HepG2 (cell line): ENCODE results near the gene LCORL. TPM values are rescaled to one million over a fixed set of nuclear protein-coding genes. Genes with fewer than 3 reads are reported as not detected.

Experiments
- ATAC-seq: fragments of 200-7000 bp; cut with Tn5 transposase; 3 replicates; pipeline ENCODE4 v1.9.1; 2020; ENCODE audit warnings: mild to moderate bottlenecking, moderate library complexity
- BruUV-seq: library from RNA; stranded (reverse); fragments of 400-500 nt; replicated peaks from 2 replicates; lab custom pipeline; 2021; lab: Mats Ljungman, UMichigan
- CTCF ChIA-PET: fragments of 300-600 bp; formaldehyde crosslinking; extraction: SDS; loops from one replicate; lab custom pipeline; 2021; ENCODE audit warnings: low total read pairs, inconsistent platforms, low intra/inter-chr PET ratio; lab: Yijun Ruan, JAX
- POLR2A ChIA-PET: fragments of 350-600 bp; sonication (Branson Sonifier 250); formaldehyde crosslinking; loops from one replicate; lab custom pipeline; 2020; ENCODE audit warnings: antibody characterized with exemption, inconsistent platforms; lab: Yijun Ruan, JAX
- DNase-seq: peaks from one replicate; pipeline ENCODE4 v3.0.0-alpha.2; 2015; ENCODE audit warnings: low spot score
- FAIRE-seq: peaks from 3 replicates; lab custom pipeline; 2011; peaks lifted over from hg19 to GRCh38; lab: Jason Lieb, UNC
- H2AFZ ChIP-seq: one replicate; pipeline ENCODE4 v1.6.1; 2011; ENCODE audit warnings: low read length, inconsistent platforms
- H3K27ac ChIP-seq: fragments of 300-600 bp; 3 replicates; pipeline ENCODE4 v1.8.0; 2011; ENCODE audit warnings: mixed run types, mild to moderate bottlenecking, mixed read lengths, low read length, inconsistent platforms; ENCODE audit not compliant: insufficient read depth; ENCODE audit errors: extremely low read length
- H3K27me3 ChIP-seq, 2 experiments: fragments of 200-600 bp in 1 of 2; 2 replicates in 1 of 2; 3 replicates in 1 of 2; pipeline versions ENCODE4 v1.6.0 to v1.8.0; 2011; ENCODE audit warnings: low read length in 2 of 2, mild to moderate bottlenecking in 2 of 2, moderate library complexity in 2 of 2, inconsistent platforms in 1 of 2; ENCODE audit not compliant: insufficient read depth in 2 of 2, control insufficient read depth in 1 of 2
- H3K36me3 ChIP-seq, 2 experiments: fragments of 200-600 bp in 1 of 2; replicated peaks in 1 of 2; 2 replicates in 1 of 2; 3 replicates in 1 of 2; pipeline versions ENCODE4 v1.5.1 to v1.8.0; 2011; ENCODE audit warnings: low read length in 2 of 2, inconsistent platforms in 1 of 2; ENCODE audit not compliant: insufficient read depth in 2 of 2, control insufficient read depth in 1 of 2
- H3K4me1 ChIP-seq: 2 replicates; pipeline ENCODE4 v1.5.1; 2012; ENCODE audit warnings: low read length, inconsistent platforms; ENCODE audit not compliant: insufficient read depth
- H3K4me2 ChIP-seq: 2 replicates; pipeline ENCODE4 v1.6.0; 2011; ENCODE audit warnings: low read depth, low read length, inconsistent platforms
- H3K4me3 ChIP-seq, 3 experiments: fragments of 200-600 bp in 1 of 3; sonication (generic), shearing (Covaris generic) in 1 of 3; replicated peaks in 1 of 3; 2 replicates each; pipeline ENCODE4 v1.5.1; 2011 to 2016; ENCODE audit warnings: low read length in 3 of 3, inconsistent platforms in 2 of 3, low read depth in 2 of 3, mild to moderate bottlenecking in 2 of 3, control low read depth in 1 of 3, mixed read lengths in 1 of 3; ENCODE audit not compliant: insufficient read depth in 1 of 3
- H3K79me2 ChIP-seq: one replicate; pipeline ENCODE4 v1.6.1; 2011; ENCODE audit warnings: low read length, inconsistent platforms; ENCODE audit not compliant: insufficient read depth
- H3K9ac ChIP-seq: 2 replicates; pipeline ENCODE4 v1.6.0; 2011; ENCODE audit warnings: mild to moderate bottlenecking, low read depth, low read length, inconsistent platforms; ENCODE audit not compliant: insufficient read depth
- H3K9me3 ChIP-seq: 2 replicates; pipeline ENCODE4 v1.5.1; 2012; ENCODE audit warnings: mild to moderate bottlenecking, low read length
- H4K20me1 ChIP-seq: 2 replicates; pipeline ENCODE4 v1.6.0; 2011; ENCODE audit warnings: inconsistent platforms, mild to moderate bottlenecking, low read length, moderate library complexity; ENCODE audit not compliant: insufficient read depth
- CBX5 ChIP-seq: sonication (generic); formaldehyde crosslinking; IDR thresholded peaks from 2 replicates; pipeline ENCODE4 v1.4.0; 2020; ENCODE audit warnings: missing genetic modification reagents, borderline replicate concordance
- ZNF790 ChIP-seq: sonication (generic); formaldehyde crosslinking; IDR thresholded peaks from 2 replicates; pipeline ENCODE4 v1.8.0; 2022; ENCODE audit warnings: missing genetic modification reagents, mild to moderate bottlenecking, borderline replicate concordance
- WGBS: methylation state at CpG from one replicate; pipeline ENCODE4 v1.1.6; 2017; ENCODE audit warnings: low lambda C conversion rate; 5-methylcytosine and 5-hydroxymethylcytosine counted together
- in situ Hi-C: cut with HindIII; loops from 2 replicates; pipeline ENCODE4 v1.10.0; 2017; ENCODE audit warnings: low pct_unique_long_range_greater_than_20kb; ENCODE audit not compliant: extremely low pct_ligation_motif_present
- intact Hi-C: fragments of 100-400 bp; cut with micrococcal nuclease; formaldehyde crosslinking; loops from one replicate; pipeline ENCODE4 v1.10.0; 2022; ENCODE audit not compliant: unreplicated experiment
- polyA plus RNA-seq, 8 experiments: library from polyadenylated mRNA; depleted of rRNA in 3 of 8; stranded (reverse) in 7 of 8; unstranded in 1 of 8; fragments of >200 nt; fragmentation: Illumina TruSeq in 4 of 8; extraction: Trizol in 4 of 8; gene quantifications; 2 replicates each; pipeline versions ENCODE4 v1.2.1 to v1.2.3, GENCODE V29; 2011 to 2016; ENCODE audit warnings: low read depth in 4 of 8, missing spikeins in 1 of 8, mixed read lengths in 1 of 8; ENCODE audit not compliant: insufficient read depth in 1 of 8
- total RNA-seq, 5 experiments: library from RNA; depleted of rRNA; stranded (reverse); fragments of >200 nt; fragmentation: Illumina TruSeq; extraction: Trizol; gene quantifications; 2 replicates each; pipeline ENCODE4 v1.2.3, GENCODE V29; 2016; ENCODE audit warnings: low read depth in 1 of 5
- TF ChIP-seq, protein P1 (sequence below), 2 experiments: fragments of 450-650 bp in 1 of 2; sonication (generic) in 1 of 2; formaldehyde crosslinking in 1 of 2; IDR thresholded peaks; 2 replicates each; pipeline versions ENCODE4 v1.6.1 to v1.8.0; 2016 to 2022; ENCODE audit warnings: antibody characterized with exemption in 1 of 2, mild to moderate bottlenecking in 1 of 2, missing genetic modification reagents in 1 of 2

Gene LCORL
- total and polyA plus RNA-seq, 2 of the 13 experiments (the other 11 are each of a cell fraction or from before 2014, with no cell fraction given), result 5.3 to 14.5 TPM

DNA sequence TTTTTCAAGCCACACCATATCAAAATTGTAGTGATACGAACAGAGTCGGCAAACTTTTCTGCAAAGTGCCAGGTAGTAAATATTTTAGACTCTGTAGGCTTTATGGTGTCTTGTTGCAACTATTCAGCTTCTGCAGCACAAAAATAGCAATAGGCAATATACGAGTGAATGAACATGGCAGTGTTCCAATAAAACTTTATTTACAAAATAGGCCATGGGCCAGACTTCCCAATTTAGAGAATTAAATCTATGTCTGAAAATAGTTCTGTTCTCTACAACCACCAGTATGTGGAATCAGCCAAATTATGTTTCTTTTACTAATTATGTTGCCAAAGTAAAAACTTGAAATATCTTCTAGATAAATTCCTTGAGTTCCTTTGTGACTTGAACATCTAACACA, 154.3 kb downstream of the LCORL start:
- no peaks in the 10 kb centered on the region for H3K79me2 ChIP-seq
- H3K9me3 ChIP-seq, result peaks cover 7% of the 10 kb centered on the region
- no peak overlapping the region for H3K27ac ChIP-seq
- TF ChIP-seq CBX5 (CRISPR knock-in tag) (no peak), ZNF790 (CRISPR knock-in tag) (no peak)
- TF ChIP-seq, protein P1, sequence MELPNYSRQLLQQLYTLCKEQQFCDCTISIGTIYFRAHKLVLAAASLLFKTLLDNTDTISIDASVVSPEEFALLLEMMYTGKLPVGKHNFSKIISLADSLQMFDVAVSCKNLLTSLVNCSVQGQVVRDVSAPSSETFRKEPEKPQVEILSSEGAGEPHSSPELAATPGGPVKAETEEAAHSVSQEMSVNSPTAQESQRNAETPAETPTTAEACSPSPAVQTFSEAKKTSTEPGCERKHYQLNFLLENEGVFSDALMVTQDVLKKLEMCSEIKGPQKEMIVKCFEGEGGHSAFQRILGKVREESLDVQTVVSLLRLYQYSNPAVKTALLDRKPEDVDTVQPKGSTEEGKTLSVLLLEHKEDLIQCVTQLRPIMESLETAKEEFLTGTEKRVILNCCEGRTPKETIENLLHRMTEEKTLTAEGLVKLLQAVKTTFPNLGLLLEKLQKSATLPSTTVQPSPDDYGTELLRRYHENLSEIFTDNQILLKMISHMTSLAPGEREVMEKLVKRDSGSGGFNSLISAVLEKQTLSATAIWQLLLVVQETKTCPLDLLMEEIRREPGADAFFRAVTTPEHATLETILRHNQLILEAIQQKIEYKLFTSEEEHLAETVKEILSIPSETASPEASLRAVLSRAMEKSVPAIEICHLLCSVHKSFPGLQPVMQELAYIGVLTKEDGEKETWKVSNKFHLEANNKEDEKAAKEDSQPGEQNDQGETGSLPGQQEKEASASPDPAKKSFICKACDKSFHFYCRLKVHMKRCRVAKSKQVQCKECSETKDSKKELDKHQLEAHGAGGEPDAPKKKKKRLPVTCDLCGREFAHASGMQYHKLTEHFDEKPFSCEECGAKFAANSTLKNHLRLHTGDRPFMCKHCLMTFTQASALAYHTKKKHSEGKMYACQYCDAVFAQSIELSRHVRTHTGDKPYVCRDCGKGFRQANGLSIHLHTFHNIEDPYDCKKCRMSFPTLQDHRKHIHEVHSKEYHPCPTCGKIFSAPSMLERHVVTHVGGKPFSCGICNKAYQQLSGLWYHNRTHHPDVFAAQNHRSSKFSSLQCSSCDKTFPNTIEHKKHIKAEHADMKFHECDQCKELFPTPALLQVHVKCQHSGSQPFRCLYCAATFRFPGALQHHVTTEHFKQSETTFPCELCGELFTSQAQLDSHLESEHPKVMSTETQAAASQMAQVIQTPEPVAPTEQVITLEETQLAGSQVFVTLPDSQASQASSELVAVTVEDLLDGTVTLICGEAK (IDR thresholded peaks at IDR 0.05), result peak; percentile 44; the same call in 1 of the 2 replicates
- TF ChIP-seq, protein P1 (CRISPR knock-in tag; IDR thresholded peaks at IDR 0.05), result no peak; the same call in 1 of the 2 replicates
- TF ChIP-seq, all 625 proteins: peak for 1
- Histone ChIP-seq H2AFZ (no peak overlapping the region), H3K27me3 (no peaks in the 10 kb centered on the region), H3K4me2 (no peak overlapping the region), H3K4me3 (no peak overlapping the region), H4K20me1 (no peaks in the 10 kb centered on the region), H3K4me1 (no peaks in the 10 kb centered on the region), H3K36me3 (no peaks in the 10 kb centered on the region), H3K9ac (no peak overlapping the region)
- ATAC-seq, result no peak
- no TSS peak for BruUV-seq
- intact Hi-C loops (no loop called here), in situ Hi-C loops (no loop called here)
- WGBS, result 94% methylated on average over 3 of the region's 3 CpGs
- DNase-seq, result no peak
- ChIA-PET CTCF (no interaction called here), POLR2A (no interaction called here)
- no peak for FAIRE-seq
